Measurements from ENCODE around the gene OPALIN.

Gene OPALIN

GRCh38 chr10:96371356-96371755, 12.6 kb upstream of the OPALIN start:
- no peak for DNase-seq

- peak; percentile 7 for DNase-seq
These were observed 11.9 kb upstream of the OPALIN start for GRCh38 chr10:96370584-96371157.

DNA sequence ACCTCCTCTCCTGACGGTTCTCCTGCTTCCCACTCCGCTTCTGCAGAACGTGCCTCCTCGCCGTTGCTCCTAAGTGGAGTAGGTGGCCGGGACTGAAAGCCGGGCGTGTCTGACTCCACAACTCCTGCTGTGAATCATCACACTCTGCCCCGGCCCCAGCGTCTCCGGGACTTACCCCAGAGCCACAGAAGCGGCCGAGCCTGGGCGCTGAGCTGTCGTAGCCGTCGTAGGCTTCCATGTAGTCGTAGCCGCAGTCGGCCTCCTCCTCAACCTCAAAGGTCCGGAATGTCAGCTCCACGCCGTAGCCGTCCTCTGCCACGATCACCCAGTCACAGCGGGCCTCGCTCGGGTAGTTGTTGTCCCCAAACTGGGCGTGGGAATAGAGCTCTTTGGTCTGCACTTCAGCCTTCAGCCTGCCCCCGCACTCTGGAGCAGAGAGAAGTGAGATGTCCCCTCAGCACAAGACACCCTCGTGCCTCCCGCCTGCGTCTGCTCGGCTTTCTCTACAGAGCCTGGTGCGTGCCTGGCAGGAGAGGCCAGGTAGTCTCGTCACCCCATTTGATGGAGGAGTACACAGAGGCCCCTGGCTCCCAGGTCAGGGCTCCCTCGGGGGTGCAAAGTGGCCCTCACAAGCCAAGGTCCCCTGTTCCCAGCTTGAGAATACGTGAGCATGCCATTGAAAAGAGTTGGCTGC, 11.2 kb upstream of the OPALIN start:
- DNase-seq, result no peak

DNA sequence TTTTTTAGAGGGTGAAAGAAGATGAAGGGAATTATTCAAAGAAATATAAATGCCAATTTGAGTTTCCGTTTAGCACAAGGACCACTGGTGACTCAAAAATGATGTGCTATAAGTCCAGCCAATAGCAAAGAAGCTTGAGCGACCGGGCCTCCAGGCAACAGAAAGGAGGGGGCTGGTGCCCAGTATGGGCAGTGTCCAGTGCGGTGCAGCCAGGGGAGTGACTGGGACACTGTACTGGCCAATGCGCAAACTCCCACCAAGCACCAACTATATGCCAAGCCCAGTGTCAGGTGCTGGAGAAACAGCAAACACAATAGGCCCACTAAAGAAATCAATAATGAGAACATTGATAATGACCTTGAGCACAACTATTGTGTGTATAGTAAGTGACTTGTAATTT, 10.2 kb upstream of the OPALIN start:
- DNase-seq, result no peak

DNA sequence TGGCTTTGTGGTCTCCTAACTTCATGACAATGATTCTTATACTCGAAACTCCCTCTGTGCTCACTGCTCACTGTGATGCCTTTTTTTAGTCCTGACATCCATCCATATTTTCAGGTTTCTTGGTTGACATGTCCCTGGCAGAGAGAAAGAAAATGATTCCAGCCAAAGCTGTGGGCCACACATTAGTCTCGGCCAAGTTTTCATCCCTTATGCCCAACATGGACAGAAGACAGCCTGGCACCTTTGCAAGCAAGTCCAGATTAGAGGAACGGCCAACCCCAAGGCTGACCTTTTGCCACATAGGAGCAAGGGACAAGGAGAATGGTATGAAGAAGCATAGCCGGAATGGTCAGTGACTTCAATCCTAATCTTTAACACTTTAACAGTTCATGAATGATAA, 8.7 kb upstream of the OPALIN start:
- DNase-seq, result no peak

GRCh38 chr10:96366508-96366907, 7.7 kb upstream of the OPALIN start:
- DNase-seq, result no peak

DNA sequence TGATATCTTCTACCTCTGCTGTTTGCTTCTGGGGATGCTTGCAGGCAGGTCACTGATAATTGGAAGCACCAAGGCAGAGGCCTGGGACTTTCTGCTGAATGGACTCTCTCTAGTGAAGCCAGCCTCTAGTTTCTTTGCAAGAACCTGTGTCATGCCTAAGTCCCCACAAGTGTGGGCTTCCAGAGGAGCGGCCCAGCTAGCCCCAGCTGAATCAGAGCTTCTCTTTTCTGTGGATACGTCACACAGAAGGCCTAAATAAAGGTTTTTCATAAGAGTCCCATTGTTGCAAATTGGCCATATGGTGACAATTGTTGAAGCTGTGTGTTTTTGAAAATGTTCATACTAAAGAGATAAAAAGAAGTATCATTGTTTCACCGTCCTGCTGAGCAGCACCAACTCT, 6.8 kb upstream of the OPALIN start:
- DNase-seq, result no peak

DNA sequence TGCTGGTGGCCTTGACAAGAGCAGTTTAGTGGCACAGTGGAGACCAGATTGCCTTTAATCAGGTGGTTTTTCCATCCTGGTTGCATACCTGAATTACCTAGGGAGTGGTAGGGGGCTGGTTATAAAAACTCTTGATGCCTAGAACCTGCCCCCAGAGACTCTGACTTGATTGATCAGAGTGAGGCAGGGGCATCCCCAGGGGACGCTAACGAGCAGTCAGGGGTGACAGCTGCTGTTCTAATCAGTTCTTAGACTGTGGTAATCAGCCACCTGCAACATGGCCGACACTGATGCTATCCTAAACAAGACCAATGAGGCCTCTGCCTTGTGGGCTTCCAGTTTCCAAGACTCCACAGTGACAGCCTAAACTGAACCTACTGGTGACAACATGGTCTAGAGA, 2.0 kb upstream of the OPALIN start:
- no peak for DNase-seq

GRCh38 chr10:96360331-96360730, 1.5 kb upstream of the OPALIN start:
- no peak for DNase-seq

DNA sequence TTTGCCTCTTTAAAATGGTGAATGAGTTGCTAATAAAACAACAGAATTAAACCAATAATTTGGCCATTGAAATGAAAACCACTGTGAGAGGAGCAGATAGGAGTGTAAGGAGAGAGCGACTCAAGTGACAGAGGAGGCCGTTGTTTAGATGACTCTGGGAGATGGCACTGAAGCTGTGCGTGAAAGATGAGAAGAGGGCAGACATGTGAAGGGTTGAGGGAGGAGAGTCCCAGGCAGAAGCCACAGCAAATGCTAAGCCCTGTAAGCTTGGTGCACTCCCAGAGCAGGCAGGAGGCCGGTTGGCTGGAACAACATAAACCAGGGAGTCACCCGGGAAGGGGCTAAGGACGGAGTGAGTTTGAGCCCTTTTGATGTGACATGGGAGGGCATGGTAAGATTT, 814 bp upstream of the OPALIN start:
- no peak for DNase-seq

GRCh38 chr10:96357038-96357620, 1.7 kb downstream of the OPALIN start:
- no peak for DNase-seq

DNA sequence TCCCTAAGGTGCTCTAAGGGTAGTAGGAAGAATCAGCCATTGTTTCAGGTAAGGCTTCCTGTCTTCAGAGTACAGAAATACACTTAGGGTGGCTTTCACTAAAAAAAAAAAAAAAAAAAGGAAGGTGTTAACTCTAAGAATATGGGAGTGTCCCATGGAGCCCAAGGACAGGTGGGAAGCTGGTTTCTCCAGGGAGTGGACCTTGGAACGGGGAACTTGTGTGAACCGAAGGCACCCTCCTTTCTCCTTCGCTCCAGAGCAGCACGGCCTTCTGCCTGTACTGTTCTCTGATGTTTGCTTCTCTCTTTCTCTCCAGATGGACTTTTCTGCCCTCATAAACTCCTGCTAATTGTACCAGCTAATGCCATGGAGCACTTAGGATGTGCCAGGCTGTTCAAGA, 6.2 kb downstream of the OPALIN start:
- DNase-seq, result no peak

DNA sequence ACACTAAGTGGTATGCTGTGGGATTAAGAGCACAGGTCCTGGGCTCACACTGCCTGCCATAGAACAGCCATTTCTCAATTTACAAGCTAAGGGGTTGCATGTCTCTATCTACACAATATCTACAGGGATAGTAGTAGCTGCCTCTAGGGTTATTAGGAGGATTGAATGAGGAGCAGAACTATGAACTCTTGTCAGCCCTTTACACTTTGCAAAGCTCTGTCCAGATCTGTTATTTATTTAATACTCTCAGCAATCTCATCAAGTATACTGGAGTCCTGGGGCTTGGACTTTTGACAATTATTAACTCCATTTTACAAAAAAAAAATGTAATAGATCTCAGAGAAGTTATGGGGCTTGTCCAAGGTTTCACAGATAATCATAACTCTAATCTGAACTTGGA, 6.8 kb downstream of the OPALIN start:
- no peak for DNase-seq

GRCh38 chr10:96346295-96346694, 12.5 kb downstream of the OPALIN start:
- DNase-seq, result no peak

- no peak for DNase-seq
These were observed 13.6 kb downstream of the OPALIN start for GRCh38 chr10:96345222-96345621.

- no peak for DNase-seq
These were observed 14.6 kb downstream of the OPALIN start for GRCh38 chr10:96344178-96344577.

DNA sequence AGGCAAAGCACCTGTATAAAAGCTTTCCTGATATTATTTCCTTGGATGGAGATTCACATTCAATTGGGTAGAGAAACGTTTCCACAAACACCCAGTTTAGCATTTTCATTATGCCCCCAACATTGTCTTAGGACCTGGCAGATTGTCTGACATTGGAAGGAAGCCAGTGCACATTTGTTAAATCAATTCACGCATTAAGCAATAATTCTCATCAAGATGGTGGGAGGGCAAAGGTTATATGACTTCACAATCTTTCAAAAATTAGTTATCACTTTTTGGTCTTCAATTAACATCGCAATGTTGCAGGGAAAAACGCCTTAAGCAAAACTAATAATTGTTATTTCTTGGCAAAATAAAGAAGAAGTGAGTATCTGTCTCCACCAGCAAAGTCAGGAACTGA, 16.4 kb downstream of the OPALIN start:
- DNase-seq, result no peak

GRCh38 chr10:96341219-96342182, 17.3 kb downstream of the OPALIN start:
- no peak for DNase-seq

DNA sequence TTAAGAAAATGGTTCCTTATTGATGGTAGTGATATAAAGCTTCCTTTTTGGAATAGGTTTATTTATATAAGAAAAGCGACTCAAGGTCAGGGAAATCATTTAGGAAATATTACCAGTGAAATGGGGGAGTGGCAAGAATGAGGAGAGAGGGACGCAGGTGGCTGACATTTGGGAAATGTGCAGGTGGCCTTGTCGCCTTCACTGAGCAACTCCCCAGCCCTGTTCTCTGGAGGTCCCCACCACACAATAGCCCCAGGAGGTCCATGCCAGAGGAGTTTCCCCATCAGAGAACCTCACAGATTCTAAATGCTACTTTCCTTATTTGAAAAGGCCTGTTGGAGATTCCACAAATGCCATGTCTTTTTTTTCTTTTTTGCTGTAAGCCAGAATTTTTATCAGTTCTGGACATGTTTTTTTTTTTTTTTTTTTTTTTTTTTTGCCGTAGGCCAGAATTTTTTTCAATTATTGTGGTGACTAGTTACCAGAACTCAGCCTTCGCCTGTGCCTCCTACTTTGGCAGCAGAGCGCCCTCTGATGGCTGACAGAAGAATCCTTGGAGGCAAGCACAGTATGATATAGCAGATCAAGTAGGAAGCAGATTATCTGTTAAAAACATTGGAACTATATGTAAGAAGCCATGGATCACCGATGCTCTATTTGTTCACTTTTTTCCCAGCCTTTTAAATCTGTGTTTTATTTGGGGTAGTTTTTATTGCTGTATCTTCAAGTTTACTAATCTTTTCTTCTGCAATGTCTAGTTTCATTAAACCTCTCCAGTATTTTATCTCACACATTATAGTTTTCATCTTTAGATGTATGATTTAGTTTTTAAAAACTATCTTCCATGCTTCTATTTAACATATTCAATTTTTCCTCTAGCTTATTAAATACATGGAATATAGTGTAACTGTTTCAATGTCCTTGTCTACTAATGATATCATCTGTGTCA, 18.6 kb downstream of the OPALIN start:
- peak; percentile 28 for DNase-seq

DNA sequence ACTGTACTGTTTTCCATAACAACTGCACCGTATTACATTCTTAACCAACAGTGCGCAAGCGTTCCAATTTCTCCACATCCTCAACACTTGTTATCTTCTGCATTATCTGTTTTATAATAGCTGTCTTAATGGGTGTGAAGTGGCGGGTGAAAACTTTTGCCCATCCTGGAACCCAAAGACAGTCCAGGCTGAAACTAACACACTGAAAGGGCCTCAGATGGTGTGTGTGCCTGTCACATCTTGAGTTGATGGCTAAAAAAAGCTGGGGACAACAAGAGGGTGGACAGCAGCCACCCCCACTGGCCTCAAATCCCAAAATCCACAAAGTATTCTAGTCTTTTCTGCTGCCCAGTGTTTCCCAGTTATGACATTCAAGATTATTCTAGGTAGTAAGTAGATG, 19.4 kb downstream of the OPALIN start:
- DNase-seq, result no peak

GRCh38 chr10:96338279-96338925, 20.4 kb downstream of the OPALIN start:
- DNase-seq, result no peak

- DNase-seq, result no peak
These were observed 21.7 kb downstream of the OPALIN start for GRCh38 chr10:96337106-96337505.

Measured in GF-D8 (cell line).